ENCODE data around the gene FRS3.

GRCh38 chr6:41780551-41781365 lies 1.1 kb upstream of the FRS3 start, which contains the start of gene PRICKLE4:
- TF ChIP-seq POLR2AphosphoS5 (IDR thresholded peaks at IDR 0.05; ENCODE audit: low read depth, low read length), result no peak
- TF ChIP-seq PAX5 (IDR thresholded peaks at IDR 0.05; ENCODE audit: insufficient read depth, low read length, severe bottlenecking), result no peak
- no peak for TF ChIP-seq POLR2A (IDR thresholded peaks at IDR 0.05; ENCODE audit: low read depth, low read length)
- no peak for TF ChIP-seq TAF1 (IDR thresholded peaks at IDR 0.05; ENCODE audit: low read depth, low read length)
- TF ChIP-seq SPI1 (IDR thresholded peaks at IDR 0.05; ENCODE audit: low read depth, low read length), result no peak
- TF ChIP-seq POU2F2 (IDR thresholded peaks at IDR 0.05; ENCODE audit: low read depth, low read length), result no peak

Data from GM12891 (cell line).